GM08714 (cell line): Measurements from ENCODE around the gene OAS1.
A peak's percentile ranks its signal among the peaks of the same experiment; 100 is the strongest.
"Not testable (repeated sequence)": the region's sequence is repeated elsewhere in the genome, so short reads cannot be mapped to it uniquely, and the experiment has no call there.

Source experiments
- H3K4me3 ChIP-seq: fragments of 200-500 bp; sonication (Bioruptor generic); 2 replicates; pipeline ENCODE4 v1.5.1; 2014; ENCODE audit warnings: mild to moderate bottlenecking, low read length, inconsistent platforms
- ZNF274 ChIP-seq: IDR thresholded peaks from 2 replicates; pipeline ENCODE4 v1.6.1; 2012; ENCODE audit warnings: mild to moderate bottlenecking, low read depth, low read length

Gene OAS1

DNA sequence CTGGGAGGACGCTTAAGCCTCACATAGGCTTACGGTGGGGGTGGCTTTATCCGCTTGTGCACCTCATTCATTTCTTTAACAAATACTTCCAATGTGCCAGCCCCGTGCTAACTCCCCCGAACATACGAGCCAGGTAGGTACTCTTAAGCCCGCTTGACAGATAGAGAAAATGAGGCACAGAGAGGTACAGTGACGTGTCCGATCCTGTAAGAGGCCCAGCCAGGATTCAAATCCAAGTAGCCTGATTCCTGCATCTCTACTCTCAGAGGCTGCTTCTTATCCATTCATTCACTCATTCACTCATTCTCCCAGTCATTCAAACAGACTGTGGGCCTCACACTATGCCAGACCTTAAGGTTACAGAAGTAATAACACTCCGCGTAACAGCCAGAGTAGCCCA, 32.0 kb downstream of the OAS1 start:
- no peak for TF ChIP-seq ZNF274

DNA sequence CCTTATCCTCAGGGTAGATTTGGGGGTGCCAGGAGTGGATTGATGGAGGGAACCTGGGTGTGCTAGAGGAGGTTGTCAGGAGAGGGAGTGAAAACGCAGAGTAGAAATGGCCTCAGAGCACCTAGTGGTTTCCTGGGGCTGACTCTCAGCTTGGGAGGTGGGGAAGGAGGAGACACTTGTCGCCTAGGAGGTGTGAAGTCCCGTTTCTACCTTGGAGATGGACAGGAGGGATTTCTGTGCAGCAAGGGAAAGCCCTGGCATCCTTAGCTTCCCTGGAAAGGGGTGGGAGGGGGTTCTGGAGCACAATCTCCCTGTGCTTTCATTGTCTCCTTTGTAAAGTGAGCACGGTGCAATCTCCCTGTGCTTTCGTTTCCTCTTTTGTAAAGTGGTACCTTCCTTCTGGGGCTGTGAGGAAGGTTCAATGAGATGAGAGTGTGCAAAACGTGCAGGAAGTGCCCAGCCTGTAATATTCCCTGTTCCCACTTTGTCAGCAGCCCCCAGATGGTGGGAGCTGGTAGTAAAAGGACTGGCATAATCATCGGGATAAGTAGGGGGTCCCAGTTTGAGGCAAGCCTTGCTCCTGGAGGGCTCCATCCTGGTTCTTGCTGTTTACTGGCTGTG, 33.1 kb downstream of the OAS1 start:
- peak overlapping the region; percentile 90; the same call in 1 of the 2 replicates for H3K4me3 ChIP-seq
- no peak for TF ChIP-seq ZNF274

More for the DNA sequence above, 32.0 kb downstream of the OAS1 start:
- peak overlapping the region; percentile 90 for H3K4me3 ChIP-seq

DNA sequence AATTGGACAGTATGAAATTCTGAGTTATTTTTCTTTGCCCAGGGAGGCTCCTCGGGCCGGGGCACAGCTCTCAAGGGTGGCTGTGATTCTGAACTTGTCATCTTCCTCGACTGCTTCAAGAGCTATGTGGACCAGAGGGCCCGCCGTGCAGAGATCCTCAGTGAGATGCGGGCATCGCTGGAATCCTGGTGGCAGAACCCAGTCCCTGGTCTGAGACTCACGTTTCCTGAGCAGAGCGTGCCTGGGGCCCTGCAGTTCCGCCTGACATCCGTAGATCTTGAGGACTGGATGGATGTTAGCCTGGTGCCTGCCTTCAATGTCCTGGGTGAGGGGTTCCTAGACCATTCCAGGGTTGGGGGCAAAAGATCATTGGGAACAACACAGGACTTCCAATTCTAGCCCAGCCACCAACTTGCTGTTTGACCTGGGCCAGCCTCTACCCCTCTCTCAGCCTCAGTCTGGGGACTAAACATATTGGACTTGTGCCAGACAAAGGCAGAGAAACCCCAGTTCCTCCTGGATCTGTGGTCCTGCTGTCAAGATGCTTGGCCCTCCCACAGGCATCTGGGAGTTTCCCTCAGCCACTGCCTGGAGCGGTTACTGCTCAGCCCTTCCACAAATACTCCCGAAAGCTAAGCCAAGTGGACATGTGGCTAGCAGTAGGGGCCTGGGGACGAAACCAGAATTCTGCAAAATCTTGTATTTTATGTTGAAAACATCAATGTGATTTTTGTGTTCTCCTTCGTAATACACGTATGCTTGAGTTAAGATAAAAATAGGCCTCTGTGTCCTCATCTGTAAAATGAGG, 35.0 kb downstream of the OAS1 start:
- H3K4me3 ChIP-seq, result no peak overlapping the region
- TF ChIP-seq ZNF274, result no peak

DNA sequence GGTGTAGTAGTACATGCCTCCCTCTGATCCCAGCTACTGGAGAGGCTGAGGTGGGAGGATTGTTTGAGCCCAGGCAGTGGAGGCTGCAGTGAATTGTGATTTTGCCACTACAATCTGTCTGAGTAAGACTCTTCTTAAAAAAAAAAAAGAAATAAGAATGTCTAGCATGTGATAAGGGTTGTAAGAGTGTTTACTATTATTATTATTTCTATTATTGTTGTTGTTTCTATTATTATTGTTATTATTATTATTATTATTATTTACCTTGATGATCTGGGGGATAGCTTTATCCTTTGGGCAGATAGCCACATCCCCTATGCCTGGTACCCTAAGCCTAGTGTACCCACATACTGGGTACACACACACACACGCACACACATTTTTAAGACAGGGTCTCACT, 35.8 kb downstream of the OAS1 start:
- TF ChIP-seq ZNF274, result no peak
- H3K4me3 ChIP-seq, result no peak overlapping the region

DNA sequence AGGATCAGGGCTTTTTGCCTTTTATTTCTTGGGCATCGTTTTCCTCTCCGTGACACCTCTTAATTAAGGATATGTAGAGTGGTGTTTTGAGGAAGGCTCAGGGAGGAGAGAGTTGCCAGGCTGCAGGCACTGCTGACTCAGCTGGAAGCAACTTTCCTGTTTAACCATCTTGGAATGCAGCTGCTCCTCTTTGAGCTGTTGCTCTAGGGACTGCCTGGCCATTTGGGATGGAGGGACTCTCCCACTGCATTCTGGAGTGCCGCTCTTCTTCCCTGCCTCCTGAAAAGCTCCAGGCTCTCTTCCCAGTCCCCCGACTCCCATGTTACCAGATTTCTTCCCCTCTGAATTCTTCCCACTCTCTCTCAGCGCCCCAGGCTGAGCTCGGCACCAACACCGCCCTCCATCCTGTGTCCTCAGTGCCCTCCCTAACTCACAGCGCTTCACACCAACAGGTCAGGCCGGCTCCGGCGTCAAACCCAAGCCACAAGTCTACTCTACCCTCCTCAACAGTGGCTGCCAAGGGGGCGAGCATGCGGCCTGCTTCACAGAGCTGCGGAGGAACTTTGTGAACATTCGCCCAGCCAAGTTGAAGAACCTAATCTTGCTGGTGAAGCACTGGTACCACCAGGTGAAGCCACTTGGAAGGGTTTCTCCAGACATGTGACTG, 37.4 kb downstream of the OAS1 start:
- no peak for TF ChIP-seq ZNF274
- no peak overlapping the region for H3K4me3 ChIP-seq

DNA sequence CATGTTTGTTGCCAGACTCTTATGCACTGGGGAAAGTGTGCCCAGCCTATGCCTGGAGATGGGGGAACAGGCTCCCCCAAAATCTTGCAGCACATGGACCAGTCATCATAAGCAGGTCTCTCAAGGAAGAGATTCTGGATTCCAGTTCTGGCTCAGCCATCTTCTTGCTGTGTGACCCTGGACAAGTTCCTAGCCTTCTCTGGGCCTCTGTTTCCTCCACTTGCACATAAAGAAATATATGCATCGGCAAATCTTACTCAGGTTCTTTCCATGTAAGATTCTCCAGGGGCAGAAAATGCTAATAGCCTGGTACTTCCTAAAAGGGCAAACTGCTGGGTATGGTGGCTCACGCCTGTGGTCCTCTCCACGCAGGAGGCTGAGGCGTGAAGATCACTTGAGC, 38.8 kb downstream of the OAS1 start:
- H3K4me3 ChIP-seq, result no peak overlapping the region
- no peak for TF ChIP-seq ZNF274

DNA sequence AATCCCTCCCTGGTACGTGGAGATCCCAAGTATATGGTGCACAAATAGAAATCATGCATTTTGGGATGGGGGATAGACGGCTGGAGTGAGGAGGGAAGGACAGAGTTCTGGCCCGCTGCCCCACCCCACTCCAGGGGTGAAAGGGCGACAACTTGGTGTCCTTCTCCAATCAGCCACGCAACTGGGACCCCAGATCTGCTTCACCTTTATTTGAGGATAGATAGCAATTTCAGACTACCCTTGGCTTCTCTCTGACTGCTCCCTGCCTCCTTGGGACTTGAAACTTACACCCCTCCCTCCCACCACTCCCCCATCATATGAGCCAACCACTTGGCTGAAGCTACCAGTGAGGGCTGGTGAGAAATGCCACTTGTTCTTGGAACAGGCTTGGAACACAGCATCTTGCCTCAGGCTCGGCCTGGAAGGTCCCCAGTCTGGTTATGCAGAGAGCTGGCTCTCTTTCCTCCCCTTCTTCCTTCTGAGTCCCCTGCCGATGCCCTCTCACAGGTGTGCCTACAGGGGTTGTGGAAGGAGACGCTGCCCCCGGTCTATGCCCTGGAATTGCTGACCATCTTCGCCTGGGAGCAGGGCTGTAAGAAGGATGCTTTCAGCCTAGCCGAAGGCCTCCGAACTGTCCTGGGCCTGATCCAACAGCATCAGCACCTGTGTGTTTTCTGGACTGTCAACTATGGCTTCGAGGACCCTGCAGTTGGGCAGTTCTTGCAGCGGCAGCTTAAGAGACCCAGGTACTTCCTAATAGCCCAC, 39.7 kb downstream of the OAS1 start:
- H3K4me3 ChIP-seq, result no peak overlapping the region
- no peak for TF ChIP-seq ZNF274

DNA sequence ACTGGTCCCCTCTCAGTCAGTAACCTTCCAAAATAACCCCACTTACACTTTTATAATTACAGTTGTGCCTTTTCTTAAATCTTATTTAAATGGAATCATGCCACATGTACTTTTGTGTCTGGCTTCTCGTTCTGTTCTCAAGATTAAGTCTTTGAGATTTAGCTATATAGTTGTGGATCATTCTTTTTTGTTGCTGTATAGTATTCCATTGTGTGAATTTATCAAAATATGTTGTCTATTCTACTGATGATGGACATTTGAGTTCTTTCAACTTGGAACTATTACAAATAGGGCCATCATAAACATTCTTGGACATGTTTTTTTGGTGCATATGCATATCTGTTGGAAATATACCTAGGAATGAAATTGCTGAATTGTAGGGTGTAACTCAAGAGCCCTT, 40.6 kb downstream of the OAS1 start:
- no peak for TF ChIP-seq ZNF274
- no peak overlapping the region for H3K4me3 ChIP-seq

DNA sequence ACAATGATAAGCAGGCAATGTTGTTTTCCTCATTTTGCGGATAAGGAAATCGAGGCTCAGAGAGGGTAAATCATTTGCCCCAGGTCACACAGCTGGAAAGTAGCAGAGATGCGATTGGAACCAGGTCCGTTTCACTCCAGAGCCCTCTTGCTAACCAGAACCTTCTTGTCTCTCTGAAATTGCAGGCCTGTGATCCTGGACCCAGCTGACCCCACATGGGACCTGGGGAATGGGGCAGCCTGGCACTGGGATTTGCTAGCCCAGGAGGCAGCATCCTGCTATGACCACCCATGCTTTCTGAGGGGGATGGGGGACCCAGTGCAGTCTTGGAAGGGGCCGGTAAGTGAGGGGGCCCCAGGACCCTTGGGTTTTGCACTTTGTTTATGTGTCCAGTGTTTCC, 41.0 kb downstream of the OAS1 start:
- TF ChIP-seq ZNF274, result no peak
- H3K4me3 ChIP-seq, result no peak overlapping the region

DNA sequence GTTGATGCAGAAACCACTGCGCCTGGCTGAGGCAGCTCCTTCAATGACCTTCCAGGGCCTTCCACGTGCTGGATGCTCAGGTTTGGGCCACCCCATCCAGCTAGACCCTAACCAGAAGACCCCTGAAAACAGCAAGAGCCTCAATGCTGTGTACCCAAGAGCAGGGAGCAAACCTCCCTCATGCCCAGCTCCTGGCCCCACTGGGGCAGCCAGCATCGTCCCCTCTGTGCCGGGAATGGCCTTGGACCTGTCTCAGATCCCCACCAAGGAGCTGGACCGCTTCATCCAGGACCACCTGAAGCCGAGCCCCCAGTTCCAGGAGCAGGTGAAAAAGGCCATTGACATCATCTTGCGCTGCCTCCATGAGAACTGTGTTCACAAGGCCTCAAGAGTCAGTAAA, 42.0 kb downstream of the OAS1 start:
- no peak for TF ChIP-seq ZNF274
- no peak overlapping the region for H3K4me3 ChIP-seq

DNA sequence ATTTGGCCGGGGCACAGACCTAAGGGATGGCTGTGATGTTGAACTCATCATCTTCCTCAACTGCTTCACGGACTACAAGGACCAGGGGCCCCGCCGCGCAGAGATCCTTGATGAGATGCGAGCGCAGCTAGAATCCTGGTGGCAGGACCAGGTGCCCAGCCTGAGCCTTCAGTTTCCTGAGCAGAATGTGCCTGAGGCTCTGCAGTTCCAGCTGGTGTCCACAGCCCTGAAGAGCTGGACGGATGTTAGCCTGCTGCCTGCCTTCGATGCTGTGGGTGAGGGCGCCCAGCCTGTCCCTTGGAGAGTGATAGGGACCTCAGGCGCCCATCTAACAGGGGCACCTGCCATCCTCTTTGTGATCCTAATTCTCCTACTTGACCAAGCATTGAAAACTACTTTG, 43.9 kb downstream of the OAS1 start:
- no peak overlapping the region for H3K4me3 ChIP-seq
- TF ChIP-seq ZNF274, result no peak

DNA sequence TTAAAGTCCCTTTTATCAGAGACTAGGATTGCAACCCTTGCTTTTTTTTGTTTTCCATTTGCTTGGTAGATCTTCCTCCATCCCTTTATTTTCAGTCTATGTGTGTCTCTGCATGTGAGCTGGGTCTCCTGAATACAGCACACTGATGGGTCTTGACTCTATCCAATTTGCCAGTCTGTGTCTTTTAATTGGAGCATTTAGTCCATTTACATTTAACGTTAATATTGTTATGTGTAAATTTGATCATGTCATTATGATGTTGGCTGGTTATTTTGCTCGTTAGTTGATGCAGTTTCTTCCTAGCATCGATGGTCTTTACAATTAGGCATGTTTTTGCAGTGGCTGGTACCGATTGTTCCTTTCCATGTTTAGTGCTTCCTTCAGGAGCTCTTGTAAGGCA, 50.4 kb downstream of the OAS1 start:
- not testable (repeated sequence) for H3K4me3 ChIP-seq

DNA sequence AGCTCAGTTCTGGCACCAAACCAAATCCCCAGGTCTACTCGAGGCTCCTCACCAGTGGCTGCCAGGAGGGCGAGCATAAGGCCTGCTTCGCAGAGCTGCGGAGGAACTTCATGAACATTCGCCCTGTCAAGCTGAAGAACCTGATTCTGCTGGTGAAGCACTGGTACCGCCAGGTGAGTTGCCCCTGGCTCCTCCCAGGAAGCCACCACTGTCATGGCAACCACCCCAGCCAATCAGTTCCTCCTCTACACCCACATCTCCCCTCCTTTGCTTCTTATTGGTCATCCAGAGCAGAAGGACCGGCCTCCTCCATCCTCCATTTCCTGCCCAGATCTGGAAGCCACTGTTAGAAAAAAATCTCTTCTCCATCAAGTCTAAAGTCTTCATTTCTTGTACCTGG, 54.3 kb downstream of the OAS1 start:
- TF ChIP-seq ZNF274, result no peak

DNA sequence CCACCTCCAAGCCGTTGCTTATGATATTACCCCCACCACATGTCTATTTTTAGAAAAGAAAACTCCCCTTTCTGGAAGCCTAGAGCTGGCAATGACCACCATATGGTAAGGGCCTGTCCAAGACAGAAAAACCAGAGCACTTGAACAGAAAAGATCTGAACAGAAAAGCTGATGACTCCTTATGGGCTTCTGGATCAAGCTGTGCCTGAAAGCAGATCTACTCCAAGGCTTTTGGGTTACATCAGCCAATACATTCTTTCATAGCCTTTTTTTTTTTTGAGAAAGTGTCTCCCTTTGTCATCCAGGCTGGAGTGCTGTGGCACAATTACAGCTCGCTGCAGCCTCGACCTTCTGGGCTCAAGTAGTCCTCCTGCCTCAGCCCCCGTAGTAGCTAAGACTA, 54.8 kb downstream of the OAS1 start:
- TF ChIP-seq ZNF274, result no peak
- no peak overlapping the region for H3K4me3 ChIP-seq

More for the DNA sequence above, 54.3 kb downstream of the OAS1 start:
- H3K4me3 ChIP-seq, result no peak overlapping the region
